GM12874 (cell line): ENCODE measurements around the gene RERG.

Experiments used
- CTCF ChIP-seq: IDR thresholded peaks from 2 replicates; pipeline ENCODE4 v1.5.1; 2011; ENCODE audit warnings: low read depth, mild to moderate bottlenecking, control low read depth, low read length, moderate library complexity; ENCODE audit not compliant: insufficient read depth

RERG gene

GRCh38 chr12:15206338-15206737 is 14.9 kb downstream of the RERG start:
- TF ChIP-seq CTCF: no peak

- no peak for TF ChIP-seq CTCF
These were observed 15.7 kb downstream of the RERG start for GRCh38 chr12:15205341-15206010.

- no peak for TF ChIP-seq CTCF
These were observed 19.8 kb downstream of the RERG start for GRCh38 chr12:15201456-15201855.

- no peak for TF ChIP-seq CTCF
These were observed 20.2 kb downstream of the RERG start for GRCh38 chr12:15201056-15201455.

GRCh38 chr12:15200641-15201040 is 20.6 kb downstream of the RERG start:
- no peak for TF ChIP-seq CTCF

GRCh38 chr12:15199930-15200329 is 21.3 kb downstream of the RERG start:
- TF ChIP-seq CTCF: no peak

- TF ChIP-seq CTCF: no peak
These were observed 24.3 kb downstream of the RERG start for GRCh38 chr12:15196678-15197505.
